Hepatocyte (in vitro differentiated cells): Measurements from ENCODE around the gene UBTD2. TPM values are rescaled to one million over a fixed set of nuclear protein-coding genes. Genes with fewer than 3 reads are reported as not detected.

Experiments used
- DNase-seq: peaks from one replicate; pipeline ENCODE4 v3.0.0-alpha.2; 2016; ENCODE audit warnings: low spot score
- H2AFZ ChIP-seq: fragments of 200-600 bp; sonication (generic); 2 replicates; pipeline ENCODE4 v1.6.0; 2016; ENCODE audit warnings: antibody characterized with exemption, mild to moderate bottlenecking
- H3K27ac ChIP-seq: fragments of 200-600 bp; sonication (generic); 2 replicates; pipeline ENCODE4 v1.5.1; 2016; ENCODE audit warnings: mild to moderate bottlenecking
- H3K27me3 ChIP-seq: fragments of 200-600 bp; sonication (generic); 2 replicates; pipeline ENCODE4 v1.6.1; 2016
- H3K36me3 ChIP-seq: fragments of 200-600 bp; sonication (generic); replicated peaks from 2 replicates; pipeline ENCODE4 v1.5.1; 2016; ENCODE audit warnings: low read depth; ENCODE audit not compliant: insufficient read depth
- H3K4me1 ChIP-seq: fragments of 200-600 bp; sonication (generic); 2 replicates; pipeline ENCODE4 v1.5.1; 2016; ENCODE audit warnings: mild to moderate bottlenecking, moderate library complexity; ENCODE audit not compliant: insufficient read depth
- H3K4me2 ChIP-seq: fragments of 200-600 bp; sonication (generic); 2 replicates; pipeline ENCODE4 v1.6.0; 2016
- H3K4me3 ChIP-seq: fragments of 200-600 bp; sonication (generic); 2 replicates; pipeline ENCODE4 v1.5.1; 2016; ENCODE audit warnings: mild to moderate bottlenecking
- H3K79me2 ChIP-seq: fragments of 200-600 bp; sonication (generic); 2 replicates; pipeline ENCODE4 v1.6.0; 2017; ENCODE audit warnings: mild to moderate bottlenecking
- H3K9me2 ChIP-seq: fragments of 200-600 bp; sonication (generic); replicated peaks from 2 replicates; pipeline ENCODE4 v1.6.0; 2017; ENCODE audit warnings: mild to moderate bottlenecking; ENCODE audit not compliant: insufficient read depth
- H3K9me3 ChIP-seq: fragments of 200-600 bp; sonication (generic); 2 replicates; pipeline ENCODE4 v1.5.1; 2016; ENCODE audit warnings: low read depth, mild to moderate bottlenecking
- H4K20me1 ChIP-seq: fragments of 200-600 bp; sonication (generic); 2 replicates; pipeline ENCODE4 v1.6.0; 2016; ENCODE audit warnings: mild to moderate bottlenecking; ENCODE audit not compliant: insufficient read depth, poor library complexity, severe bottlenecking
- CTCF ChIP-seq: fragments of 200-600 bp; sonication (generic); IDR thresholded peaks from 2 replicates; pipeline ENCODE4 v1.5.1; 2016; ENCODE audit warnings: antibody characterized with exemption, mild to moderate bottlenecking; ENCODE audit not compliant: poor library complexity
- EZH2 ChIP-seq: fragments of 200-600 bp; sonication (generic); IDR thresholded peaks from 2 replicates; pipeline ENCODE4 v1.6.1; 2016; ENCODE audit warnings: antibody characterized with exemption, mild to moderate bottlenecking, borderline replicate concordance
- EZH2phosphoT487 ChIP-seq: fragments of 200-600 bp; sonication (generic); IDR thresholded peaks from one replicate; pipeline ENCODE4 v1.6.1; 2018; ENCODE audit warnings: antibody characterized with exemption, mild to moderate bottlenecking, low read depth, moderate library complexity; ENCODE audit not compliant: unreplicated experiment, severe bottlenecking
- WGBS: methylation state at CpG from one replicate; pipeline ENCODE4 v1.1.6; 2016; ENCODE audit warnings: low lambda C conversion rate; ENCODE audit errors: missing lambda C conversion rate; 5-methylcytosine and 5-hydroxymethylcytosine counted together
- polyA plus RNA-seq: library from polyadenylated mRNA; unstranded; fragments of >200 nt; fragmentation: Nextera tagmentation; extraction: Ambion mirVana; gene quantifications from 2 replicates; pipeline ENCODE4 v1.2.1, GENCODE V29; 2016
- total RNA-seq: library from RNA; depleted of rRNA; stranded (reverse); fragments of >200 nt; gene quantifications from 2 replicates; pipeline ENCODE4 v1.2.3, GENCODE V29; 2014

UBTD2 gene
- total and polyA plus RNA-seq, 2 experiments from 2014 or later, result 27.4 to 51.7 TPM

GRCh38 chr5:172305380-172305779 is 21.8 kb upstream of the UBTD2 start:
- H3K79me2 ChIP-seq, result no peaks in the 10 kb centered on the region
- WGBS, result 86% methylated on average over 2 of the region's 2 CpGs
- peaks cover 3% of the 10 kb centered on the region for H3K9me3 ChIP-seq
- H3K27ac ChIP-seq, result no peak overlapping the region
- H3K4me2 ChIP-seq, result no peak overlapping the region
- no peak for DNase-seq
- H3K27me3 ChIP-seq, result no peaks in the 10 kb centered on the region
- no peaks in the 10 kb centered on the region for H4K20me1 ChIP-seq
- H3K9me2 ChIP-seq, result no peaks in the 10 kb centered on the region
- no peaks in the 10 kb centered on the region for H3K36me3 ChIP-seq
- H3K4me1 ChIP-seq, result no peaks in the 10 kb centered on the region
- H2AFZ ChIP-seq, result no peak overlapping the region
- H3K4me3 ChIP-seq, result no peak overlapping the region
- TF ChIP-seq EZH2phosphoT487 (no peak), EZH2 (no peak), CTCF (no peak)

- H3K4me1 ChIP-seq, result no peaks in the 10 kb centered on the region
- no peak overlapping the region for H2AFZ ChIP-seq
- no peak overlapping the region for H3K4me3 ChIP-seq
- H3K27me3 ChIP-seq, result no peaks in the 10 kb centered on the region
- WGBS, result 55% methylated on average over 3 of the region's 3 CpGs
- no peak for DNase-seq
- no peaks in the 10 kb centered on the region for H3K9me2 ChIP-seq
- TF ChIP-seq CTCF (no peak), EZH2 (no peak), EZH2phosphoT487 (no peak)
- H3K27ac ChIP-seq, result no peak overlapping the region
- H3K9me3 ChIP-seq, result peaks cover 3% of the 10 kb centered on the region
- H3K79me2 ChIP-seq, result no peaks in the 10 kb centered on the region
- H3K36me3 ChIP-seq, result no peaks in the 10 kb centered on the region
- H4K20me1 ChIP-seq, result no peaks in the 10 kb centered on the region
- no peak overlapping the region for H3K4me2 ChIP-seq
Observed at GRCh38 chr5:172303572-172304335, 20.2 kb upstream of the UBTD2 start.

- WGBS, result 72% methylated on average over 5 of the region's 5 CpGs
- H3K9me2 ChIP-seq, result no peaks in the 10 kb centered on the region
- TF ChIP-seq EZH2phosphoT487 (no peak), CTCF (no peak), EZH2 (no peak)
- H3K4me2 ChIP-seq, result no peak overlapping the region
- no peaks in the 10 kb centered on the region for H3K36me3 ChIP-seq
- DNase-seq, result no peak
- no peak overlapping the region for H2AFZ ChIP-seq
- no peaks in the 10 kb centered on the region for H3K4me1 ChIP-seq
- H3K9me3 ChIP-seq, result peaks cover 3% of the 10 kb centered on the region
- H3K79me2 ChIP-seq, result no peaks in the 10 kb centered on the region
- no peak overlapping the region for H3K27ac ChIP-seq
- H3K27me3 ChIP-seq, result no peaks in the 10 kb centered on the region
- no peaks in the 10 kb centered on the region for H4K20me1 ChIP-seq
- H3K4me3 ChIP-seq, result no peak overlapping the region
Observed at GRCh38 chr5:172303162-172303561, 19.6 kb upstream of the UBTD2 start.
